ENCODE measurements around the gene CCDC51. TPM values are rescaled to one million over a fixed set of nuclear protein-coding genes. Genes with fewer than 3 reads are reported as not detected.

The CCDC51 gene
- total RNA-seq, 1 donor, result 17.4 TPM

- TF ChIP-seq CTCF (IDR thresholded peaks at IDR 0.05; ENCODE audit: extremely low read depth, low read depth, low read length), result no peak
- H3K4me2 ChIP-seq (ENCODE audit: insufficient read depth, low read length), result no peak overlapping the region
- no peaks in the 10 kb centered on the region for H3K4me1 ChIP-seq (ENCODE audit: insufficient read depth, low read length)
- no peaks in the 10 kb centered on the region for H4K20me1 ChIP-seq (ENCODE audit: insufficient read depth, low read length)
- DNase-seq (ENCODE audit: insufficient read length, low spot score, missing footprints), result no peak
- no peaks in the 10 kb centered on the region for H3K36me3 ChIP-seq (ENCODE audit: insufficient read depth, low read length)
- H3K27ac ChIP-seq (ENCODE audit: low read depth, low read length), result no peak overlapping the region
- H3K27me3 ChIP-seq (ENCODE audit: insufficient read depth, low read length), result no peaks in the 10 kb centered on the region
- H3K79me2 ChIP-seq (ENCODE audit: insufficient read depth, low read length), result no peaks in the 10 kb centered on the region
- no peak overlapping the region for H3K4me3 ChIP-seq (ENCODE audit: insufficient read depth, low read length)
- no peak overlapping the region for H2AFZ ChIP-seq (ENCODE audit: low read length)
- no peaks in the 10 kb centered on the region for H3K9me3 ChIP-seq (ENCODE audit: low read depth, low read length)
Observed at GRCh38 chr3:48413611-48414010, 26.3 kb downstream of the CCDC51 start.

GRCh38 chr3:48413086-48413485 is 26.8 kb downstream of the CCDC51 start:
- Histone ChIP-seq H2AFZ (ENCODE audit: low read length) (no peak overlapping the region), H3K4me1 (ENCODE audit: insufficient read depth, low read length) (no peaks in the 10 kb centered on the region), H3K27me3 (ENCODE audit: insufficient read depth, low read length) (no peaks in the 10 kb centered on the region), H3K9me3 (ENCODE audit: low read depth, low read length) (no peaks in the 10 kb centered on the region), H3K79me2 (ENCODE audit: insufficient read depth, low read length) (no peaks in the 10 kb centered on the region), H3K4me3 (ENCODE audit: insufficient read depth, low read length) (no peak overlapping the region), H3K4me2 (ENCODE audit: insufficient read depth, low read length) (no peak overlapping the region), H4K20me1 (ENCODE audit: insufficient read depth, low read length) (no peaks in the 10 kb centered on the region), H3K36me3 (ENCODE audit: insufficient read depth, low read length) (no peaks in the 10 kb centered on the region), H3K27ac (ENCODE audit: low read depth, low read length) (no peak overlapping the region)
- TF ChIP-seq CTCF (IDR thresholded peaks at IDR 0.05; ENCODE audit: extremely low read depth, low read depth, low read length), result no peak
- peak; percentile 77 for DNase-seq (ENCODE audit: insufficient read length, low spot score, missing footprints)

- peak; percentile 68 for DNase-seq (ENCODE audit: insufficient read length, low spot score, missing footprints)
- no peaks in the 10 kb centered on the region for H3K27me3 ChIP-seq (ENCODE audit: insufficient read depth, low read length)
- no peaks in the 10 kb centered on the region for H3K4me1 ChIP-seq (ENCODE audit: insufficient read depth, low read length)
- no peaks in the 10 kb centered on the region for H4K20me1 ChIP-seq (ENCODE audit: insufficient read depth, low read length)
- no peak overlapping the region for H3K27ac ChIP-seq (ENCODE audit: low read depth, low read length)
- no peak overlapping the region for H2AFZ ChIP-seq (ENCODE audit: low read length)
- no peak for TF ChIP-seq CTCF (IDR thresholded peaks at IDR 0.05; ENCODE audit: extremely low read depth, low read depth, low read length)
- H3K4me3 ChIP-seq (ENCODE audit: insufficient read depth, low read length), result no peak overlapping the region
- H3K9me3 ChIP-seq (ENCODE audit: low read depth, low read length), result no peaks in the 10 kb centered on the region
- H3K79me2 ChIP-seq (ENCODE audit: insufficient read depth, low read length), result no peaks in the 10 kb centered on the region
- H3K4me2 ChIP-seq (ENCODE audit: insufficient read depth, low read length), result no peak overlapping the region
- no peaks in the 10 kb centered on the region for H3K36me3 ChIP-seq (ENCODE audit: insufficient read depth, low read length)
Observed at GRCh38 chr3:48412375-48413001, 27.4 kb downstream of the CCDC51 start.

- no peaks in the 10 kb centered on the region for H3K9me3 ChIP-seq (ENCODE audit: low read depth, low read length)
- no peaks in the 10 kb centered on the region for H3K4me1 ChIP-seq (ENCODE audit: insufficient read depth, low read length)
- no peaks in the 10 kb centered on the region for H3K27me3 ChIP-seq (ENCODE audit: insufficient read depth, low read length)
- H2AFZ ChIP-seq (ENCODE audit: low read length), result no peak overlapping the region
- no peaks in the 10 kb centered on the region for H3K36me3 ChIP-seq (ENCODE audit: insufficient read depth, low read length)
- H4K20me1 ChIP-seq (ENCODE audit: insufficient read depth, low read length), result no peaks in the 10 kb centered on the region
- no peak overlapping the region for H3K4me2 ChIP-seq (ENCODE audit: insufficient read depth, low read length)
- DNase-seq (ENCODE audit: insufficient read length, low spot score, missing footprints), result peak; percentile 82
- no peak for TF ChIP-seq CTCF (IDR thresholded peaks at IDR 0.05; ENCODE audit: extremely low read depth, low read depth, low read length)
- no peak overlapping the region for H3K27ac ChIP-seq (ENCODE audit: low read depth, low read length)
- H3K79me2 ChIP-seq (ENCODE audit: insufficient read depth, low read length), result no peaks in the 10 kb centered on the region
- no peak overlapping the region for H3K4me3 ChIP-seq (ENCODE audit: insufficient read depth, low read length)
Observed at GRCh38 chr3:48411606-48412374, 28.1 kb downstream of the CCDC51 start.
